GM10266 (cell line): ENCODE data around the gene HS3ST3A1.

Experiments used
- DNase-seq: peaks from one replicate; pipeline ENCODE4 v3.0.0; 2012; ENCODE audit errors: extremely low spot score
- CTCF ChIP-seq: IDR thresholded peaks from 2 replicates; pipeline ENCODE4 v1.5.1; 2012; ENCODE audit warnings: mild to moderate bottlenecking, low read depth; ENCODE audit not compliant: control insufficient read depth, insufficient read depth; ENCODE audit errors: missing control alignments

HS3ST3A1 gene

GRCh38 chr17:13593757-13594156 is 8.0 kb downstream of the HS3ST3A1 start:
- DNase-seq: no peak
- no peak for TF ChIP-seq CTCF

- DNase-seq: no peak
- no peak for TF ChIP-seq CTCF
Observed at GRCh38 chr17:13593021-13593751, 8.5 kb downstream of the HS3ST3A1 start.

- no peak for TF ChIP-seq CTCF
Observed at GRCh38 chr17:13592427-13592826, 9.3 kb downstream of the HS3ST3A1 start.

GRCh38 chr17:13590441-13590840 is 11.3 kb downstream of the HS3ST3A1 start:
- no peak for TF ChIP-seq CTCF
- no peak for DNase-seq

More at GRCh38 chr17:13592427-13592826, 9.3 kb downstream of the HS3ST3A1 start:
- DNase-seq: no peak

GRCh38 chr17:13589658-13590057 is 12.1 kb downstream of the HS3ST3A1 start:
- TF ChIP-seq CTCF: no peak
- no peak for DNase-seq

- TF ChIP-seq CTCF: no peak
- DNase-seq: no peak
Observed at GRCh38 chr17:13587487-13588338, 14.0 kb downstream of the HS3ST3A1 start.

- no peak for TF ChIP-seq CTCF
- no peak for DNase-seq
Observed at GRCh38 chr17:13584701-13585080, 17.0 kb downstream of the HS3ST3A1 start.
